Esophagus muscularis mucosa (tissue), 4 donors: ENCODE data around the gene IQSEC3.

Experiments
- EP300 ChIP-seq: sonication (generic); formaldehyde crosslinking; IDR thresholded peaks from one replicate; pipeline ENCODE4 v1.6.1; 2017; ENCODE audit warnings: antibody characterized with exemption
- POLR2A ChIP-seq: fragments of 450-650 bp; IDR thresholded peaks from one replicate; pipeline ENCODE4 v1.6.1; 2017; ENCODE audit warnings: antibody characterized with exemption, moderate library complexity, mild to moderate bottlenecking, low read depth
- TF ChIP-seq, protein P1 (sequence below), 3 experiments: fragments of 200-600 bp in 2 of 3; fragments of 450-650 bp in 1 of 3; sonication (generic) in 2 of 3; IDR thresholded peaks; one replicate each; pipeline ENCODE4 v1.5.1; 2017 to 2019; ENCODE audit warnings: antibody characterized with exemption in 3 of 3, mild to moderate bottlenecking in 2 of 3, moderate library complexity in 1 of 3

DNA sequence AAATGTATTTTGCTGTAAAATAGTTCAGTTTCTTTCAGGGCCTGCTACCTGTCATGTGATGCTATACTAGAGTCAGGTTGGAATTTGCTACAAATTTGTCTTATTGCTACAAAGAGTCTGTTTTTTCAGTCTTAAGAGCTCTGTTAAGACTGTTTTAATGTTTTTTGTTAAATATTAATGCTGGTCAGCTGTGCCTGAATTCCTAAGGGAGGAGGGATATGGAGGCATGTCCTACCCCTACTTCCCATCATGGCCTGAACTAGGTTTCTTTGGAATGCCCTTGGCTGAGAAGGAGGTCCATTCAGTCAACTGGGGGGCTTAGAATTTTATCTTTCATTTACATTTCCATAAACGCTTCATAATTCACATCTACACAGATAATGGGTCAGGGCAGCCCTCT lies 30.0 kb downstream of the IQSEC3 start:
- TF ChIP-seq EP300: no peak
- TF ChIP-seq, protein P1, sequence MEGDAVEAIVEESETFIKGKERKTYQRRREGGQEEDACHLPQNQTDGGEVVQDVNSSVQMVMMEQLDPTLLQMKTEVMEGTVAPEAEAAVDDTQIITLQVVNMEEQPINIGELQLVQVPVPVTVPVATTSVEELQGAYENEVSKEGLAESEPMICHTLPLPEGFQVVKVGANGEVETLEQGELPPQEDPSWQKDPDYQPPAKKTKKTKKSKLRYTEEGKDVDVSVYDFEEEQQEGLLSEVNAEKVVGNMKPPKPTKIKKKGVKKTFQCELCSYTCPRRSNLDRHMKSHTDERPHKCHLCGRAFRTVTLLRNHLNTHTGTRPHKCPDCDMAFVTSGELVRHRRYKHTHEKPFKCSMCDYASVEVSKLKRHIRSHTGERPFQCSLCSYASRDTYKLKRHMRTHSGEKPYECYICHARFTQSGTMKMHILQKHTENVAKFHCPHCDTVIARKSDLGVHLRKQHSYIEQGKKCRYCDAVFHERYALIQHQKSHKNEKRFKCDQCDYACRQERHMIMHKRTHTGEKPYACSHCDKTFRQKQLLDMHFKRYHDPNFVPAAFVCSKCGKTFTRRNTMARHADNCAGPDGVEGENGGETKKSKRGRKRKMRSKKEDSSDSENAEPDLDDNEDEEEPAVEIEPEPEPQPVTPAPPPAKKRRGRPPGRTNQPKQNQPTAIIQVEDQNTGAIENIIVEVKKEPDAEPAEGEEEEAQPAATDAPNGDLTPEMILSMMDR (IDR thresholded peaks at IDR 0.05): no peak
- TF ChIP-seq POLR2A: no peak
